K562 (cell line): Measurements from ENCODE around the gene B3GALT4. TPM values are rescaled to one million over a fixed set of nuclear protein-coding genes. Genes with fewer than 3 reads are reported as not detected.

Experiments
- ARID4B ChIP-seq: sonication (generic); formaldehyde crosslinking; IDR thresholded peaks from 2 replicates; pipeline ENCODE4 v1.8.0; 2022; ENCODE audit warnings: mild to moderate bottlenecking, missing genetic modification reagents
- ATF2 ChIP-seq: sonication (generic); formaldehyde crosslinking; IDR thresholded peaks from 2 replicates; pipeline ENCODE4 v1.8.1; 2022; ENCODE audit warnings: missing genetic modification reagents
- HBP1 ChIP-seq: fragments of 450-650 bp; formaldehyde crosslinking; IDR thresholded peaks from 2 replicates; pipeline ENCODE4 v1.4.0; 2022; ENCODE audit warnings: missing genetic modification characterization
- HMGXB4 ChIP-seq: sonication (generic); formaldehyde crosslinking; IDR thresholded peaks from 2 replicates; pipeline ENCODE4 v1.8.1; 2023; ENCODE audit warnings: mild to moderate bottlenecking, missing genetic modification reagents
- MAX ChIP-seq: sonication (generic); formaldehyde crosslinking; IDR thresholded peaks from 2 replicates; pipeline ENCODE4 v1.9.0; 2022; ENCODE audit warnings: mild to moderate bottlenecking, missing genetic modification reagents
- MITF ChIP-seq: IDR thresholded peaks from 2 replicates; pipeline ENCODE4 v1.6.1; 2014; ENCODE audit warnings: antibody characterized with exemption
- MTA3 ChIP-seq: fragments of 450-650 bp; formaldehyde crosslinking; IDR thresholded peaks from 2 replicates; pipeline ENCODE4 v1.6.1; 2017; ENCODE audit warnings: mild to moderate bottlenecking, borderline replicate concordance
- NFE2 ChIP-seq: IDR thresholded peaks from 2 replicates; pipeline ENCODE4 v1.6.1; 2014; ENCODE audit warnings: antibody characterized with exemption, low read depth
- POLR2A ChIP-seq: fragments of 450-650 bp; conservative IDR thresholded peaks from 2 replicates; pipeline ENCODE4 v1.6.1; 2016
- ZBTB12 ChIP-seq: fragments of 250-450 bp; sonication (Bioruptor Pico); IDR thresholded peaks from 2 replicates; pipeline ENCODE4 v1.4.0; 2020
- ZBTB7A ChIP-seq: IDR thresholded peaks from 2 replicates; pipeline ENCODE4 v1.6.1; 2011; ENCODE audit warnings: low read depth, mild to moderate bottlenecking, low read length, moderate library complexity, borderline replicate concordance; ENCODE audit not compliant: control insufficient read depth
- ZNF23 ChIP-seq: fragments of 250-450 bp; sonication (Bioruptor Pico); IDR thresholded peaks from 2 replicates; pipeline ENCODE4 v1.4.0; 2020; ENCODE audit warnings: mild to moderate bottlenecking
- ZNF655 ChIP-seq: fragments of 250-450 bp; sonication (Bioruptor Pico); IDR thresholded peaks from 2 replicates; pipeline ENCODE4 v1.5.0; 2021
- ZNF830 ChIP-seq: fragments of 250-450 bp; sonication (Bioruptor Pico); IDR thresholded peaks from 2 replicates; pipeline ENCODE4 v1.5.0; 2021; ENCODE audit warnings: mild to moderate bottlenecking
- polyA plus RNA-seq, 8 experiments: library from polyadenylated mRNA; depleted of rRNA in 4 of 8; stranded (reverse) in 5 of 8; unstranded in 3 of 8; fragments of >200 nt; fragmentation: Nextera tagmentation in 2 of 8; fragmentation: Illumina TruSeq in 1 of 8; extraction: Ambion mirVana in 2 of 8; extraction: Trizol in 1 of 8; gene quantifications; 2 replicates each; pipeline versions ENCODE4 v1.2.1 to v1.2.3, GENCODE V29; 2011 to 2014; ENCODE audit warnings: inconsistent platforms in 1 of 8, missing spikeins in 1 of 8
- total RNA-seq, 7 experiments: library from RNA; depleted of rRNA in 6 of 7; stranded (reverse); fragments of >200 nt in 6 of 7; fragmentation: Illumina TruSeq in 2 of 7; extraction: Trizol in 2 of 7; gene quantifications; 2 replicates each; pipeline versions ENCODE4 v1.2.1 to v1.2.3, GENCODE V29; 2011 to 2021; ENCODE audit warnings: low replicate concordance in 1 of 7

The B3GALT4 gene
- total and polyA plus RNA-seq, 9 of the 15 experiments (the other 6 are each of a cell fraction or from before 2014, with no cell fraction given) = 0.11 to 1.3 (median 0.53) TPM; not detected in 1

- no peak for TF ChIP-seq ZBTB12
- no peak for TF ChIP-seq MITF
- peak; percentile 48 for TF ChIP-seq MAX (CRISPR knock-in tag)
- TF ChIP-seq MTA3 = no peak
- no peak for TF ChIP-seq ZNF23 (CRISPR knock-in tag)
- TF ChIP-seq ZNF830 (CRISPR knock-in tag) = 0 out of 2 replicates have a peak, but pooled peaks have one; percentile 9
- no peak for TF ChIP-seq ZNF655
- TF ChIP-seq NFE2 = no peak
- peak; percentile 77; the same call in 1 of the 2 replicates for TF ChIP-seq HBP1 (CRISPR knock-in tag)
- no peak for TF ChIP-seq ARID4B (CRISPR knock-in tag)
- peak; percentile 2; the same call in 1 of the 2 replicates for TF ChIP-seq POLR2A
- TF ChIP-seq ZBTB7A = 0 out of 2 replicates have a peak, but pooled peaks have one; percentile 5
- TF ChIP-seq ATF2 (CRISPR knock-in tag) = no peak
- peak; percentile 54; the same call in 1 of the 2 replicates for TF ChIP-seq HMGXB4 (CRISPR knock-in tag)
These were observed 12.9 kb downstream of the B3GALT4 start (continued) for GRCh38 chr6:33289784-33290315.
